GM23338 (cell line): ENCODE measurements around the gene ZNF275. TPM values are rescaled to one million over a fixed set of nuclear protein-coding genes. Genes with fewer than 3 reads are reported as not detected.
A peak's percentile ranks its signal among the peaks of the same experiment; 100 is the strongest.

Source experiments
- ATAC-seq: fragments of 200-7000 bp; cut with Tn5 transposase; 3 replicates; pipeline ENCODE4 v1.9.1; 2020
- DNase-seq: peaks from one replicate; pipeline ENCODE4 v3.0.0-alpha.2; 2015; ENCODE audit warnings: low spot score
- H2AFZ ChIP-seq: fragments of 200-600 bp; sonication (generic); 2 replicates; pipeline ENCODE4 v1.8.0; 2016; ENCODE audit warnings: antibody characterized with exemption, mild to moderate bottlenecking, moderate library complexity
- H3F3A ChIP-seq: fragments of 200-600 bp; sonication (generic); replicated peaks from 2 replicates; pipeline ENCODE4 v1.8.0; 2017; ENCODE audit warnings: antibody characterized with exemption, mixed run types, low read depth
- H3K27ac ChIP-seq: fragments of 200-600 bp; sonication (generic); 2 replicates; pipeline ENCODE4 v1.6.1; 2016; ENCODE audit warnings: low read depth
- H3K27me3 ChIP-seq: fragments of 200-600 bp; sonication (generic); 2 replicates; pipeline ENCODE4 v1.8.0; 2016; ENCODE audit warnings: mild to moderate bottlenecking, mixed run types, moderate library complexity; ENCODE audit not compliant: insufficient read depth
- H3K36me3 ChIP-seq: fragments of 200-600 bp; sonication (generic); 2 replicates; pipeline ENCODE4 v1.8.0; 2016; ENCODE audit warnings: mild to moderate bottlenecking; ENCODE audit not compliant: insufficient read depth
- H3K4me1 ChIP-seq: fragments of 200-600 bp; sonication (generic); 2 replicates; pipeline ENCODE4 v1.8.0; 2016; ENCODE audit warnings: mild to moderate bottlenecking, moderate library complexity; ENCODE audit not compliant: insufficient read depth
- H3K4me2 ChIP-seq: fragments of 200-600 bp; sonication (generic); 2 replicates; pipeline ENCODE4 v1.7.1; 2017; ENCODE audit warnings: mixed run types
- H3K4me3 ChIP-seq: fragments of 200-600 bp; sonication (generic); 2 replicates; pipeline ENCODE4 v1.6.1; 2016; ENCODE audit warnings: mixed run types
- H3K79me2 ChIP-seq: fragments of 200-600 bp; sonication (generic); replicated peaks from 2 replicates; pipeline ENCODE4 v1.8.0; 2017; ENCODE audit warnings: mild to moderate bottlenecking; ENCODE audit not compliant: insufficient read depth
- H3K9me2 ChIP-seq: fragments of 200-600 bp; sonication (generic); 2 replicates; pipeline ENCODE4 v1.8.0; 2017; ENCODE audit not compliant: insufficient read depth
- H4K20me1 ChIP-seq: fragments of 200-600 bp; sonication (generic); replicated peaks from 2 replicates; pipeline ENCODE4 v1.8.0; 2017; ENCODE audit warnings: mild to moderate bottlenecking; ENCODE audit not compliant: insufficient read depth
- H3K27ac Mint-ChIP-seq: 2 replicates; pipeline ENCODE4 v1.8.0; 2020; ENCODE audit warnings: inconsistent platforms, mild to moderate bottlenecking, moderate library complexity, mixed read lengths
- H3K27me3 Mint-ChIP-seq: 3 replicates; pipeline ENCODE4 v1.8.0; 2022; ENCODE audit warnings: low read depth, mild to moderate bottlenecking, moderate library complexity, mixed read lengths, inconsistent platforms; ENCODE audit not compliant: insufficient read depth, poor library complexity
- H3K36me3 Mint-ChIP-seq: 3 replicates; pipeline ENCODE4 v1.8.0; 2021; ENCODE audit warnings: low read depth, mild to moderate bottlenecking, inconsistent platforms, moderate library complexity, mixed read lengths
- H3K4me1 Mint-ChIP-seq: 3 replicates; pipeline ENCODE4 v1.8.0; 2020; ENCODE audit warnings: mild to moderate bottlenecking, inconsistent platforms, mixed read lengths
- H3K4me3 Mint-ChIP-seq: 3 replicates; pipeline ENCODE4 v1.8.0; 2021; ENCODE audit warnings: moderate library complexity, mild to moderate bottlenecking, inconsistent platforms, mixed read lengths
- H3K9me3 Mint-ChIP-seq: 3 replicates; pipeline ENCODE4 v1.8.0; 2020; ENCODE audit warnings: moderate library complexity, mild to moderate bottlenecking, inconsistent platforms, mixed read lengths
- CREB1 ChIP-seq: fragments of 250-450 bp; sonication (Bioruptor Pico); IDR thresholded peaks from 2 replicates; pipeline ENCODE4 v1.5.0; 2020; ENCODE audit warnings: low read depth, mild to moderate bottlenecking, moderate library complexity
- EZH2 ChIP-seq: fragments of 200-600 bp; sonication (generic); IDR thresholded peaks from one replicate; pipeline ENCODE4 v1.8.0; 2017; ENCODE audit warnings: antibody characterized with exemption, mild to moderate bottlenecking, low read depth; ENCODE audit not compliant: unreplicated experiment
- EZH2phosphoT487 ChIP-seq: fragments of 200-600 bp; sonication (generic); IDR thresholded peaks from one replicate; pipeline ENCODE4 v1.8.1; 2018; ENCODE audit warnings: antibody characterized with exemption; ENCODE audit not compliant: unreplicated experiment
- NANOG ChIP-seq: IDR thresholded peaks from 2 replicates; pipeline ENCODE4 v1.6.1; 2016; ENCODE audit warnings: antibody characterized with exemption, borderline replicate concordance
- POLR2AphosphoS5 ChIP-seq: IDR thresholded peaks from 2 replicates; pipeline ENCODE4 v1.6.1; 2016; ENCODE audit warnings: antibody characterized with exemption, low read depth
- ZNF331 ChIP-seq: fragments of 250-450 bp; sonication (Bioruptor Pico); IDR thresholded peaks from 2 replicates; pipeline ENCODE4 v1.5.0; 2020; ENCODE audit warnings: low read depth, mild to moderate bottlenecking, moderate library complexity
- polyA plus RNA-seq: library from polyadenylated mRNA; unstranded; fragments of >200 nt; fragmentation: Nextera tagmentation; extraction: Ambion mirVana; gene quantifications from 2 replicates; pipeline ENCODE4 v1.2.1, GENCODE V29; 2016
- total RNA-seq: library from RNA; depleted of rRNA; stranded (reverse); fragments of >200 nt; shearing (Covaris generic); gene quantifications from 2 replicates; pipeline ENCODE4 v1.2.3, GENCODE V29; 2014
- TF ChIP-seq, protein P1 (sequence below): fragments of 250-450 bp; sonication (Bioruptor Pico); IDR thresholded peaks from 2 replicates; pipeline ENCODE4 v1.5.0; 2020; ENCODE audit warnings: mild to moderate bottlenecking, moderate library complexity
- TF ChIP-seq, protein P2 (sequence below), 2 experiments: fragments of 200-600 bp in 1 of 2; sonication (generic) in 1 of 2; conservative IDR thresholded peaks; 2 replicates each; pipeline versions ENCODE4 v1.5.1 to v1.6.1; 2016 to 2017; ENCODE audit warnings: antibody characterized with exemption in 2 of 2, low read depth in 2 of 2, mild to moderate bottlenecking in 2 of 2, moderate library complexity in 1 of 2

ZNF275 gene
- total and polyA plus RNA-seq, 2 experiments from 2014 or later, result 3.2 to 12.3 TPM

- Histone ChIP-seq H3K27me3 (no peaks in the 10 kb centered on the region), H3K36me3 (no peaks in the 10 kb centered on the region), H4K20me1 (no peaks in the 10 kb centered on the region), H3K9me2 (no peaks in the 10 kb centered on the region), H3K79me2 (peaks cover 14% of the 10 kb centered on the region; the same call in 1 of the 2 replicates), H2AFZ (no peak overlapping the region), H3K4me2 (no peak overlapping the region; the same call in 1 of the 2 replicates), H3K4me1 (peaks cover 12% of the 10 kb centered on the region; the same call in 1 of the 2 replicates), H3K4me3 (no peak overlapping the region), H3F3A (no peaks in the 10 kb centered on the region), H3K27ac (no peak overlapping the region)
- no peak for ATAC-seq
- peaks cover 1% of the 10 kb centered on the region for H3K27me3 Mint-ChIP-seq
- peaks cover 23% of the 10 kb centered on the region for H3K36me3 Mint-ChIP-seq
- no peak overlapping the region for H3K27ac Mint-ChIP-seq
- H3K4me3 Mint-ChIP-seq, result peak overlapping the region; percentile 86; the same call in 1 of the 3 replicates
- DNase-seq, result no peak
- H3K9me3 Mint-ChIP-seq, result no peaks in the 10 kb centered on the region
- H3K4me1 Mint-ChIP-seq, result peaks cover 19% of the 10 kb centered on the region
- TF ChIP-seq, protein P1, sequence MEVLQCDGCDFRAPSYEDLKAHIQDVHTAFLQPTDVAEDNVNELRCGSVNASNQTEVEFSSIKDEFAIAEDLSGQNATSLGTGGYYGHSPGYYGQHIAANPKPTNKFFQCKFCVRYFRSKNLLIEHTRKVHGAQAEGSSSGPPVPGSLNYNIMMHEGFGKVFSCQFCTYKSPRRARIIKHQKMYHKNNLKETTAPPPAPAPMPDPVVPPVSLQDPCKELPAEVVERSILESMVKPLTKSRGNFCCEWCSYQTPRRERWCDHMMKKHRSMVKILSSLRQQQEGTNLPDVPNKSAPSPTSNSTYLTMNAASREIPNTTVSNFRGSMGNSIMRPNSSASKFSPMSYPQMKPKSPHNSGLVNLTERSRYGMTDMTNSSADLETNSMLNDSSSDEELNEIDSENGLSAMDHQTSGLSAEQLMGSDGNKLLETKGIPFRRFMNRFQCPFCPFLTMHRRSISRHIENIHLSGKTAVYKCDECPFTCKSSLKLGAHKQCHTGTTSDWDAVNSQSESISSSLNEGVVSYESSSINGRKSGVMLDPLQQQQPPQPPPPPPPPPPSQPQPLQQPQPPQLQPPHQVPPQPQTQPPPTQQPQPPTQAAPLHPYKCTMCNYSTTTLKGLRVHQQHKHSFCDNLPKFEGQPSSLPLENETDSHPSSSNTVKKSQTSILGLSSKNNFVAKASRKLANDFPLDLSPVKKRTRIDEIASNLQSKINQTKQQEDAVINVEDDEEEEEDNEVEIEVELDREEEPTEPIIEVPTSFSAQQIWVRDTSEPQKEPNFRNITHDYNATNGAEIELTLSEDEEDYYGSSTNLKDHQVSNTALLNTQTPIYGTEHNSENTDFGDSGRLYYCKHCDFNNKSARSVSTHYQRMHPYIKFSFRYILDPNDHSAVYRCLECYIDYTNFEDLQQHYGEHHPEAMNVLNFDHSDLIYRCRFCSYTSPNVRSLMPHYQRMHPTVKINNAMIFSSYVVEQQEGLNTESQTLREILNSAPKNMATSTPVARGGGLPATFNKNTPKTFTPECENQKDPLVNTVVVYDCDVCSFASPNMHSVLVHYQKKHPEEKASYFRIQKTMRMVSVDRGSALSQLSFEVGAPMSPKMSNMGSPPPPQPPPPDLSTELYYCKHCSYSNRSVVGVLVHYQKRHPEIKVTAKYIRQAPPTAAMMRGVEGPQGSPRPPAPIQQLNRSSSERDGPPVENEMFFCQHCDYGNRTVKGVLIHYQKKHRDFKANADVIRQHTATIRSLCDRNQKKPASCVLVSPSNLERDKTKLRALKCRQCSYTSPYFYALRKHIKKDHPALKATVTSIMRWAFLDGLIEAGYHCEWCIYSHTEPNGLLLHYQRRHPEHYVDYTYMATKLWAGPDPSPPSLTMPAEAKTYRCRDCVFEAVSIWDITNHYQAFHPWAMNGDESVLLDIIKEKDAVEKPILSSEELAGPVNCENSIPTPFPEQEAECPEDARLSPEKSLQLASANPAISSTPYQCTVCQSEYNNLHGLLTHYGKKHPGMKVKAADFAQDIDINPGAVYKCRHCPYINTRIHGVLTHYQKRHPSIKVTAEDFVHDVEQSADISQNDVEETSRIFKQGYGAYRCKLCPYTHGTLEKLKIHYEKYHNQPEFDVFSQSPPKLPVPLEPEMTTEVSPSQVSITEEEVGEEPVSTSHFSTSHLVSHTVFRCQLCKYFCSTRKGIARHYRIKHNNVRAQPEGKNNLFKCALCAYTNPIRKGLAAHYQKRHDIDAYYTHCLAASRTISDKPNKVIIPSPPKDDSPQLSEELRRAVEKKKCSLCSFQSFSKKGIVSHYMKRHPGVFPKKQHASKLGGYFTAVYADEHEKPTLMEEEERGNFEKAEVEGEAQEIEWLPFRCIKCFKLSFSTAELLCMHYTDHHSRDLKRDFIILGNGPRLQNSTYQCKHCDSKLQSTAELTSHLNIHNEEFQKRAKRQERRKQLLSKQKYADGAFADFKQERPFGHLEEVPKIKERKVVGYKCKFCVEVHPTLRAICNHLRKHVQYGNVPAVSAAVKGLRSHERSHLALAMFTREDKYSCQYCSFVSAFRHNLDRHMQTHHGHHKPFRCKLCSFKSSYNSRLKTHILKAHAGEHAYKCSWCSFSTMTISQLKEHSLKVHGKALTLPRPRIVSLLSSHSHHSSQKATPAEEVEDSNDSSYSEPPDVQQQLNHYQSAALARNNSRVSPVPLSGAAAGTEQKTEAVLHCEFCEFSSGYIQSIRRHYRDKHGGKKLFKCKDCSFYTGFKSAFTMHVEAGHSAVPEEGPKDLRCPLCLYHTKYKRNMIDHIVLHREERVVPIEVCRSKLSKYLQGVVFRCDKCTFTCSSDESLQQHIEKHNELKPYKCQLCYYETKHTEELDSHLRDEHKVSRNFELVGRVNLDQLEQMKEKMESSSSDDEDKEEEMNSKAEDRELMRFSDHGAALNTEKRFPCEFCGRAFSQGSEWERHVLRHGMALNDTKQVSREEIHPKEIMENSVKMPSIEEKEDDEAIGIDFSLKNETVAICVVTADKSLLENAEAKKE (CRISPR knock-in tag), result no peak
- TF ChIP-seq EZH2phosphoT487, result no peak
- TF ChIP-seq NANOG, result no peak
- TF ChIP-seq, protein P2, sequence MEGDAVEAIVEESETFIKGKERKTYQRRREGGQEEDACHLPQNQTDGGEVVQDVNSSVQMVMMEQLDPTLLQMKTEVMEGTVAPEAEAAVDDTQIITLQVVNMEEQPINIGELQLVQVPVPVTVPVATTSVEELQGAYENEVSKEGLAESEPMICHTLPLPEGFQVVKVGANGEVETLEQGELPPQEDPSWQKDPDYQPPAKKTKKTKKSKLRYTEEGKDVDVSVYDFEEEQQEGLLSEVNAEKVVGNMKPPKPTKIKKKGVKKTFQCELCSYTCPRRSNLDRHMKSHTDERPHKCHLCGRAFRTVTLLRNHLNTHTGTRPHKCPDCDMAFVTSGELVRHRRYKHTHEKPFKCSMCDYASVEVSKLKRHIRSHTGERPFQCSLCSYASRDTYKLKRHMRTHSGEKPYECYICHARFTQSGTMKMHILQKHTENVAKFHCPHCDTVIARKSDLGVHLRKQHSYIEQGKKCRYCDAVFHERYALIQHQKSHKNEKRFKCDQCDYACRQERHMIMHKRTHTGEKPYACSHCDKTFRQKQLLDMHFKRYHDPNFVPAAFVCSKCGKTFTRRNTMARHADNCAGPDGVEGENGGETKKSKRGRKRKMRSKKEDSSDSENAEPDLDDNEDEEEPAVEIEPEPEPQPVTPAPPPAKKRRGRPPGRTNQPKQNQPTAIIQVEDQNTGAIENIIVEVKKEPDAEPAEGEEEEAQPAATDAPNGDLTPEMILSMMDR (conservative IDR thresholded peaks at IDR 0.05; ENCODE audit: low read depth in 2 of 2), result no peak
- TF ChIP-seq EZH2, result no peak
- no peak for TF ChIP-seq ZNF331 (CRISPR knock-in tag)
- no peak for TF ChIP-seq CREB1 (CRISPR knock-in tag)
- no peak for TF ChIP-seq POLR2AphosphoS5
These were observed 2.4 kb downstream of the ZNF275 start for GRCh38 chrX:153336121-153336894.
